CD4-positive, alpha-beta T cell treated with Interleukin-1 beta for 1 hour (primary cell): ENCODE data around the gene TCN2.
"Not testable (repeated sequence)": the region's sequence is repeated elsewhere in the genome, so short reads cannot be mapped to it uniquely, and the experiment has no call there.

ENCODE experiments used
- DNase-seq, 2 donors: peaks; one replicate each; pipeline ENCODE4 v3.0.0-alpha.2; 2020 to 2022

TCN2 gene

GRCh38 chr22:30650508-30651116, 43.6 kb downstream of the TCN2 start:
- DNase-seq: no peak

- no peak for DNase-seq
These were observed 45.9 kb downstream of the TCN2 start for GRCh38 chr22:30652852-30653251.

GRCh38 chr22:30654361-30654760, 47.4 kb downstream of the TCN2 start:
- DNase-seq: no peak

- DNase-seq: no peak
These were observed 48.6 kb downstream of the TCN2 start for GRCh38 chr22:30655532-30655931.

GRCh38 chr22:30662040-30662439, 55.1 kb downstream of the TCN2 start:
- no peak for DNase-seq

- DNase-seq: no peak
These were observed 57.8 kb downstream of the TCN2 start for GRCh38 chr22:30664798-30665197.

GRCh38 chr22:30665266-30665665, 58.3 kb downstream of the TCN2 start:
- no peak for DNase-seq

- no peak for DNase-seq
These were observed 58.8 kb downstream of the TCN2 start for GRCh38 chr22:30665786-30666185.

GRCh38 chr22:30667107-30667493, 60.1 kb downstream of the TCN2 start:
- DNase-seq: peak in 1 of 2 donors; percentile 12

- DNase-seq: peak; percentile 92 to 96
These were observed 60.8 kb downstream of the TCN2 start, which contains the start of gene DUSP18 for GRCh38 chr22:30667494-30668385. DUSP18 (minus strand) TSS chr22:30667875; CDS start chr22:30664003, 3,872 bp downstream.

- DNase-seq: no peak
These were observed 61.4 kb downstream of the TCN2 start for GRCh38 chr22:30668386-30668710.

GRCh38 chr22:30671071-30671470, 64.1 kb downstream of the TCN2 start:
- no peak for DNase-seq

GRCh38 chr22:30673136-30673535, 66.2 kb downstream of the TCN2 start:
- no peak for DNase-seq

- DNase-seq: no peak
These were observed 67.5 kb downstream of the TCN2 start for GRCh38 chr22:30674482-30674881.

- DNase-seq: no peak
These were observed 68.5 kb downstream of the TCN2 start for GRCh38 chr22:30675436-30675835.

GRCh38 chr22:30676565-30676964, 69.6 kb downstream of the TCN2 start:
- not testable (repeated sequence) for DNase-seq
